ENCODE measurements around the gene SCAF8.

The SCAF8 gene

GRCh38 chr6:154689493-154690255 lies 43.5 kb upstream of the SCAF8 start:
- Histone ChIP-seq H3K4me2 (ENCODE audit: low read length) (no peak overlapping the region), H3K27ac (no peak overlapping the region), H3K27me3 (ENCODE audit: control insufficient read depth, insufficient read depth, low read length) (no peaks in the 10 kb centered on the region), H3K36me3 (ENCODE audit: control insufficient read depth, insufficient read depth, low read length) (no peaks in the 10 kb centered on the region), H3K4me3 (ENCODE audit: low read depth, low read length) (no peak overlapping the region), H3K9ac (no peak overlapping the region), H3K79me2 (no peaks in the 10 kb centered on the region), H3K4me1 (no peaks in the 10 kb centered on the region), H3K9me3 (ENCODE audit: control insufficient read depth, low read length) (no peaks in the 10 kb centered on the region), H2AFZ (no peak overlapping the region)
- TF ChIP-seq CTCF (IDR thresholded peaks at IDR 0.05), result no peak

DNA sequence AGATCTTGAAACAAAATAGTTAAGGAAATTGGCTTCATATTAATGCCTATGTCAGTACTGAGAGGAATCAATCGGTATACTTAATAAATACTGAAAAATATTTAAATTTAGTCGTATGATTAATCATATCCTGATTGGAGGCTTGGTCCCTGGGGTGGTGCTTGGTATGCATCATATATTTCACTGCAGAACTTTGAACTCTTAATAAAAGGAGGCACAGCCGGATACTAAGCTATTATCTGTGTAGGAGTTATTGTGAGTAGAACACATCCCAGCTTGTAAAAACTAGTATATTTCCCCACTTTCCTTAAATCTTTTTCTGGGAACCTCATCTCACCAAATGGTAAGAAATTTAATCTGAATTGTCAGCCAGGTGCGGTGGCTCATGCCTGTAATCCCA lies 42.4 kb upstream of the SCAF8 start:
- H2AFZ ChIP-seq, result no peak overlapping the region
- no peak overlapping the region for H3K4me3 ChIP-seq (ENCODE audit: low read depth, low read length)
- H3K4me1 ChIP-seq, result no peaks in the 10 kb centered on the region
- no peak overlapping the region for H3K27ac ChIP-seq
- no peaks in the 10 kb centered on the region for H3K27me3 ChIP-seq (ENCODE audit: control insufficient read depth, insufficient read depth, low read length)
- H3K79me2 ChIP-seq, result no peaks in the 10 kb centered on the region
- H3K4me2 ChIP-seq (ENCODE audit: low read length), result no peak overlapping the region
- no peaks in the 10 kb centered on the region for H3K9me3 ChIP-seq (ENCODE audit: control insufficient read depth, low read length)
- H3K9ac ChIP-seq, result no peak overlapping the region
- no peaks in the 10 kb centered on the region for H3K36me3 ChIP-seq (ENCODE audit: control insufficient read depth, insufficient read depth, low read length)
- no peak for TF ChIP-seq CTCF (IDR thresholded peaks at IDR 0.05)

GRCh38 chr6:154696661-154697060 lies 36.6 kb upstream of the SCAF8 start:
- H3K9ac ChIP-seq, result no peak overlapping the region
- no peaks in the 10 kb centered on the region for H3K79me2 ChIP-seq
- no peak for TF ChIP-seq CTCF (IDR thresholded peaks at IDR 0.05)
- H3K27ac ChIP-seq, result no peak overlapping the region
- H2AFZ ChIP-seq, result no peak overlapping the region
- H3K4me1 ChIP-seq, result no peaks in the 10 kb centered on the region
- no peaks in the 10 kb centered on the region for H3K36me3 ChIP-seq (ENCODE audit: control insufficient read depth, insufficient read depth, low read length)
- no peaks in the 10 kb centered on the region for H3K27me3 ChIP-seq (ENCODE audit: control insufficient read depth, insufficient read depth, low read length)
- H3K9me3 ChIP-seq (ENCODE audit: control insufficient read depth, low read length), result no peaks in the 10 kb centered on the region
- H3K4me2 ChIP-seq (ENCODE audit: low read length), result no peak overlapping the region
- no peak overlapping the region for H3K4me3 ChIP-seq (ENCODE audit: low read depth, low read length)

DNA sequence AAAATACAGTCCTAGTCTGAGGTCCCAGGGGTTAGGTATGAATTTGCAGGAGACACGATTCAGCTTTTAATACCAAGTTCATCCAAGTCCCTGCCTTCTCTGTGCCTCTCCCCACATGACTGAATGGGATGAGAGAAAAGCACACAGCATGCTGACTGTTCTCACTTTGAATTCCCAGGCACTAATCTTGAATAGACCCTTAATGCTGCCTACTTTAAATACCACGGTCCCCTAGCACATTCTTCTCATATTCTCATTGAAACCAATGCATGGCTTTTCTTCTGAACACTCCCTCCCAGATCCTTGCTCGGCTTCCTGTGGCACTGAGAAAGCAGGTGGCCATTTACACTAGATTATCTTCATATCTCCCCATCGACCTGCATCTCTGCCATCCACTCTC lies 30.1 kb upstream of the SCAF8 start:
- no peak overlapping the region for H3K4me2 ChIP-seq (ENCODE audit: low read length)
- H3K4me3 ChIP-seq (ENCODE audit: low read depth, low read length), result no peak overlapping the region

More for the DNA sequence above, 30.1 kb upstream of the SCAF8 start:
- Histone ChIP-seq H3K36me3 (ENCODE audit: control insufficient read depth, insufficient read depth, low read length) (no peaks in the 10 kb centered on the region), H3K9ac (no peak overlapping the region), H2AFZ (no peak overlapping the region), H3K27me3 (ENCODE audit: control insufficient read depth, insufficient read depth, low read length) (no peaks in the 10 kb centered on the region), H3K4me1 (no peaks in the 10 kb centered on the region), H3K9me3 (ENCODE audit: control insufficient read depth, low read length) (no peaks in the 10 kb centered on the region), H3K27ac (no peak overlapping the region), H3K79me2 (no peaks in the 10 kb centered on the region)
- no peak for TF ChIP-seq CTCF (IDR thresholded peaks at IDR 0.05)
